ENCODE measurements around the gene NRIP1.

GRCh38 chr21:15084668-15085067, 19.9 kb upstream of the NRIP1 start:
- TF ChIP-seq POLR2A (conservative IDR thresholded peaks at IDR 0.05) (no peak), CTCF (IDR thresholded peaks at IDR 0.05 in 2 of 3, conservative IDR thresholded peaks at IDR 0.05 in 1 of 3; ENCODE audit: insufficient read depth in 2 of 3, low read depth in 1 of 3, low read length in 3 of 3) (no peak)

All from K562 (cell line).